Ishikawa (cell line): Measurements from ENCODE around the gene ADAT2.

Experiments
- CEBPB ChIP-seq: IDR thresholded peaks from 2 replicates; pipeline ENCODE4 v1.6.1; 2012
- CREB1 ChIP-seq: IDR thresholded peaks from 2 replicates; pipeline ENCODE4 v1.6.1; 2012; ENCODE audit warnings: low read depth
- EGR1 ChIP-seq: IDR thresholded peaks from 2 replicates; pipeline ENCODE4 v1.6.1; 2012
- EP300 ChIP-seq: IDR thresholded peaks from 2 replicates; pipeline ENCODE4 v1.6.1; 2012; ENCODE audit warnings: borderline replicate concordance
- FOXM1 ChIP-seq: IDR thresholded peaks from 2 replicates; pipeline ENCODE4 v1.6.1; 2012; ENCODE audit warnings: low read depth, borderline replicate concordance
- MAX ChIP-seq: IDR thresholded peaks from 2 replicates; pipeline ENCODE4 v1.6.1; 2012
- NFIC ChIP-seq: IDR thresholded peaks from 2 replicates; pipeline ENCODE4 v1.6.1; 2012
- RAD21 ChIP-seq: IDR thresholded peaks from 2 replicates; pipeline ENCODE4 v1.6.1; 2012; ENCODE audit warnings: low read depth
- REST ChIP-seq: IDR thresholded peaks from 2 replicates; pipeline ENCODE4 v1.6.1; 2012; ENCODE audit warnings: low read depth, mild to moderate bottlenecking
- TAF1 ChIP-seq: IDR thresholded peaks from 2 replicates; pipeline ENCODE4 v1.6.1; 2012; ENCODE audit warnings: low read depth, mild to moderate bottlenecking
- TCF12 ChIP-seq: IDR thresholded peaks from 2 replicates; pipeline ENCODE4 v1.6.1; 2012; ENCODE audit warnings: low read depth
- TEAD4 ChIP-seq: IDR thresholded peaks from 2 replicates; pipeline ENCODE4 v1.6.1; 2012
- USF1 ChIP-seq: IDR thresholded peaks from 2 replicates; pipeline ENCODE4 v1.6.1; 2012
- YY1 ChIP-seq: IDR thresholded peaks from 2 replicates; pipeline ENCODE4 v1.6.1; 2012; ENCODE audit warnings: low read depth
- ZBTB7A ChIP-seq: IDR thresholded peaks from 2 replicates; pipeline ENCODE4 v1.6.1; 2012; ENCODE audit warnings: low read depth

ADAT2 gene

GRCh38 chr6:143441680-143442545 is 8.6 kb downstream of the ADAT2 start:
- TF ChIP-seq REST (no peak), NFIC (no peak), RAD21 (no peak), MAX (no peak), EGR1 (no peak), ZBTB7A (no peak), CREB1 (no peak), EP300 (no peak), USF1 (no peak), TEAD4 (no peak), FOXM1 (no peak), TCF12 (no peak), YY1 (no peak)

- TF ChIP-seq EGR1 (no peak), CEBPB (no peak), RAD21 (no peak), TAF1 (no peak), TEAD4 (no peak), ZBTB7A (no peak), EP300 (no peak), CREB1 (no peak), FOXM1 (no peak), YY1 (no peak), TCF12 (no peak), USF1 (no peak), REST (no peak), MAX (no peak), NFIC (no peak)
Measured at GRCh38 chr6:143441010-143441409, 9.5 kb downstream of the ADAT2 start.

- TF ChIP-seq EP300 (no peak), MAX (no peak), FOXM1 (no peak)
Measured at GRCh38 chr6:143432588-143432987, 17.9 kb downstream of the ADAT2 start.

- no peak for TF ChIP-seq TAF1
- TF ChIP-seq TCF12, result no peak
- no peak for TF ChIP-seq RAD21
- TF ChIP-seq CREB1, result no peak
- no peak for TF ChIP-seq YY1
- TF ChIP-seq REST, result no peak
- no peak for TF ChIP-seq USF1
- no peak for TF ChIP-seq ZBTB7A
- no peak for TF ChIP-seq FOXM1
- no peak for TF ChIP-seq EGR1
- no peak for TF ChIP-seq TEAD4
- TF ChIP-seq EP300, result no peak
- no peak for TF ChIP-seq NFIC
- no peak for TF ChIP-seq MAX
- TF ChIP-seq CEBPB, result no peak
Measured at GRCh38 chr6:143431226-143431625, 19.3 kb downstream of the ADAT2 start.
